H9 (cell line): Measurements from ENCODE around the gene CPNE8. TPM values are rescaled to one million over a fixed set of nuclear protein-coding genes. Genes with fewer than 3 reads are reported as not detected.

Source experiments
- DNase-seq: peaks from one replicate; pipeline ENCODE4 v3.0.0-alpha.2; 2017
- H2AFZ ChIP-seq: one replicate; pipeline ENCODE4 v1.6.1; 2013; ENCODE audit warnings: mild to moderate bottlenecking, low read length, control low read depth, moderate library complexity
- H2AK5ac ChIP-seq: 2 replicates; pipeline ENCODE4 v1.6.1; 2013; ENCODE audit warnings: low read length, control low read depth, mixed read lengths; ENCODE audit not compliant: insufficient read length
- H2BK120ac ChIP-seq: one replicate; pipeline ENCODE4 v1.6.1; 2013; ENCODE audit warnings: low read depth, mild to moderate bottlenecking, low read length, control low read depth, inconsistent platforms; ENCODE audit not compliant: poor library complexity, severe bottlenecking
- H2BK12ac ChIP-seq: 2 replicates; pipeline ENCODE4 v1.6.1; 2013; ENCODE audit warnings: low read length, control low read depth, mixed read lengths, low read depth; ENCODE audit not compliant: insufficient read length
- H2BK15ac ChIP-seq: 2 replicates; pipeline ENCODE4 v1.6.1; 2013; ENCODE audit warnings: low read depth, low read length, control low read depth
- H2BK20ac ChIP-seq: one replicate; pipeline ENCODE4 v1.6.1; 2013; ENCODE audit warnings: low read depth, mild to moderate bottlenecking, low read length, control low read depth, inconsistent platforms; ENCODE audit not compliant: poor library complexity, severe bottlenecking
- H2BK5ac ChIP-seq: 2 replicates; pipeline ENCODE4 v1.6.1; 2013; ENCODE audit warnings: low read length, control low read depth, mixed read lengths; ENCODE audit not compliant: insufficient read length
- H3K14ac ChIP-seq: 2 replicates; pipeline ENCODE4 v1.6.1; 2013; ENCODE audit warnings: low read length, control low read depth; ENCODE audit not compliant: insufficient read depth
- H3K18ac ChIP-seq: 2 replicates; pipeline ENCODE4 v1.6.1; 2013; ENCODE audit warnings: low read depth, mild to moderate bottlenecking, mixed read lengths, low read length, control low read depth; ENCODE audit not compliant: insufficient read length
- H3K23ac ChIP-seq: 2 replicates; pipeline ENCODE4 v1.6.1; 2013; ENCODE audit warnings: low read length, control low read depth, mixed read lengths, low read depth; ENCODE audit not compliant: insufficient read length
- H3K23me2 ChIP-seq: 2 replicates; pipeline ENCODE4 v1.6.1; 2013; ENCODE audit warnings: low read depth, mild to moderate bottlenecking, mixed read lengths, low read length, control low read depth; ENCODE audit not compliant: insufficient read length, poor library complexity, severe bottlenecking
- H3K27ac ChIP-seq: 2 replicates; pipeline ENCODE4 v1.5.1; 2013; ENCODE audit warnings: low read length, control low read depth, mixed read lengths, low read depth; ENCODE audit not compliant: insufficient read length
- H3K27me3 ChIP-seq: 2 replicates; pipeline ENCODE4 v1.6.1; 2013; ENCODE audit warnings: low read length, control low read depth, inconsistent platforms; ENCODE audit not compliant: insufficient read depth
- H3K4ac ChIP-seq: 2 replicates; pipeline ENCODE4 v1.6.1; 2013; ENCODE audit warnings: low read depth, mild to moderate bottlenecking, control low read depth, inconsistent platforms, low read length, moderate library complexity
- H3K4me1 ChIP-seq: 2 replicates; pipeline ENCODE4 v1.6.1; 2013; ENCODE audit warnings: low read length, control low read depth, inconsistent platforms; ENCODE audit not compliant: insufficient read depth
- H3K4me2 ChIP-seq: 2 replicates; pipeline ENCODE4 v1.6.1; 2013; ENCODE audit warnings: low read length, control low read depth, mixed read lengths; ENCODE audit not compliant: insufficient read length, insufficient read depth
- H3K56ac ChIP-seq: 2 replicates; pipeline ENCODE4 v1.6.1; 2013; ENCODE audit warnings: low read depth, mild to moderate bottlenecking, mixed read lengths, low read length, control low read depth; ENCODE audit not compliant: insufficient read length
- H3K79me1 ChIP-seq: 2 replicates; pipeline ENCODE4 v1.6.1; 2013; ENCODE audit warnings: low read depth, mild to moderate bottlenecking, moderate library complexity, low read length, control low read depth, inconsistent platforms; ENCODE audit not compliant: insufficient read depth, poor library complexity, severe bottlenecking
- H3K79me2 ChIP-seq: 2 replicates; pipeline ENCODE4 v1.6.1; 2013; ENCODE audit warnings: low read length, control low read depth, inconsistent platforms; ENCODE audit not compliant: insufficient read depth
- H3K9ac ChIP-seq: 2 replicates; pipeline ENCODE4 v1.6.1; 2013; ENCODE audit warnings: low read length, control low read depth, mixed read lengths; ENCODE audit not compliant: insufficient read length; ENCODE audit errors: extremely low read depth
- H3K9me3 ChIP-seq: one replicate; pipeline ENCODE4 v1.6.1; 2013; ENCODE audit warnings: low read depth, low read length, inconsistent platforms; ENCODE audit not compliant: control insufficient read depth
- H3T11ph ChIP-seq: one replicate; pipeline ENCODE4 v1.6.1; 2013; ENCODE audit warnings: mild to moderate bottlenecking, low read length, control low read depth, inconsistent platforms
- H4K20me1 ChIP-seq: one replicate; pipeline ENCODE4 v1.6.1; 2013; ENCODE audit not compliant: control insufficient read depth, insufficient read length, insufficient read depth
- H4K5ac ChIP-seq: 2 replicates; pipeline ENCODE4 v1.6.1; 2013; ENCODE audit warnings: low read depth, mild to moderate bottlenecking, mixed read lengths, low read length, control low read depth; ENCODE audit not compliant: insufficient read length
- H4K8ac ChIP-seq: replicated peaks from 2 replicates; pipeline ENCODE4 v1.6.1; 2013; ENCODE audit warnings: low read length, control low read depth, mixed read lengths, low read depth; ENCODE audit not compliant: insufficient read length
- H4K91ac ChIP-seq: 2 replicates; pipeline ENCODE4 v1.6.1; 2013; ENCODE audit warnings: low read depth, mild to moderate bottlenecking, moderate library complexity, mixed read lengths, low read length, control low read depth; ENCODE audit not compliant: insufficient read length
- H3K27ac Mint-ChIP-seq, 3 experiments: 2 replicates in 2 of 3; 3 replicates in 1 of 3; pipeline ENCODE4 v1.8.0; 2020 to 2021; ENCODE audit warnings: mixed read lengths in 3 of 3, mild to moderate bottlenecking in 1 of 3, moderate library complexity in 1 of 3
- H3K27me3 Mint-ChIP-seq: 2 replicates; pipeline ENCODE4 v1.8.0; 2021; ENCODE audit warnings: low read depth, mild to moderate bottlenecking, moderate library complexity, mixed read lengths
- H3K36me3 Mint-ChIP-seq, 3 experiments: 2 replicates in 2 of 3; 3 replicates in 1 of 3; pipeline ENCODE4 v1.8.0; 2020 to 2021; ENCODE audit warnings: low read depth in 3 of 3, mixed read lengths in 3 of 3; ENCODE audit not compliant: insufficient read depth in 1 of 3
- H3K4me1 Mint-ChIP-seq, 2 experiments: 2 replicates each; pipeline ENCODE4 v1.8.0; 2020; ENCODE audit warnings: mixed read lengths in 2 of 2
- H3K4me3 Mint-ChIP-seq, 2 experiments: 2 replicates in 1 of 2; 3 replicates in 1 of 2; pipeline ENCODE4 v1.8.0; 2020 to 2021; ENCODE audit warnings: mild to moderate bottlenecking in 2 of 2, mixed read lengths in 2 of 2, moderate library complexity in 1 of 2
- H3K9me3 Mint-ChIP-seq, 2 experiments: 2 replicates in 1 of 2; 3 replicates in 1 of 2; pipeline ENCODE4 v1.8.0; 2020; ENCODE audit warnings: mild to moderate bottlenecking in 2 of 2, mixed read lengths in 2 of 2, moderate library complexity in 1 of 2
- CTCF ChIP-seq: fragments of 200-600 bp; sonication (generic); conservative IDR thresholded peaks from 3 replicates; pipeline ENCODE4 v1.8.0; 2021; ENCODE audit warnings: antibody characterized with exemption, mild to moderate bottlenecking
- WGBS: extraction: QIAGEN DNeasy Blood & Tissue Kit; methylation state at CpG from one replicate; pipeline ENCODE4 v1.1.7; 2013; ENCODE audit warnings: missing lambda C conversion rate, low lambda C conversion rate, mixed read lengths; ENCODE audit not compliant: insufficient read length; ENCODE audit errors: extremely low coverage; 5-methylcytosine and 5-hydroxymethylcytosine counted together
- total RNA-seq: library from RNA; stranded (reverse); gene quantifications from 2 replicates; pipeline ENCODE4 v1.2.1, GENCODE V29; 2021

CPNE8 gene
- total RNA-seq, 1 experiment from 2014 or later, result 1.9 TPM

GRCh38 chr12:38954238-38954873 lies 49.0 kb upstream of the CPNE8 start:
- H3K4me1 ChIP-seq, result no peaks in the 10 kb centered on the region
- Mint-ChIP-seq H3K27ac (no peak overlapping the region), H3K4me1 (no peaks in the 10 kb centered on the region), H3K36me3 (no peaks in the 10 kb centered on the region), H3K27me3 (no peaks in the 10 kb centered on the region), H3K9me3 (no peaks in the 10 kb centered on the region), H3K4me3 (no peak overlapping the region)
- H2BK12ac ChIP-seq, result no peak overlapping the region
- H3T11ph ChIP-seq, result no peak overlapping the region
- no peak overlapping the region for H2BK20ac ChIP-seq
- H3K27ac ChIP-seq, result no peak overlapping the region
- H3K9me3 ChIP-seq, result no peaks in the 10 kb centered on the region
- no peak overlapping the region for H4K8ac ChIP-seq
- H3K79me1 ChIP-seq, result no peaks in the 10 kb centered on the region
- H3K56ac ChIP-seq, result no peak overlapping the region
- no peak overlapping the region for H2AK5ac ChIP-seq
- no peak overlapping the region for H3K18ac ChIP-seq
- H2AFZ ChIP-seq, result no peak overlapping the region
- TF ChIP-seq CTCF, result no peak
- no peak overlapping the region for H2BK15ac ChIP-seq
- H3K14ac ChIP-seq, result no peak overlapping the region
- no peak overlapping the region for H3K9ac ChIP-seq
- H4K5ac ChIP-seq, result no peak overlapping the region
- DNase-seq, result no peak
- no peak overlapping the region for H4K91ac ChIP-seq
- H3K27me3 ChIP-seq, result no peaks in the 10 kb centered on the region
- no CpG with 5 or more reads among the region's 3 CpGs for WGBS
- H3K4me2 ChIP-seq, result no peak overlapping the region
- H2BK120ac ChIP-seq, result no peak overlapping the region
- H3K23me2 ChIP-seq, result no peaks in the 10 kb centered on the region
- no peak overlapping the region for H3K4ac ChIP-seq
- no peaks in the 10 kb centered on the region for H4K20me1 ChIP-seq
- H3K23ac ChIP-seq, result no peak overlapping the region
- H3K79me2 ChIP-seq, result no peaks in the 10 kb centered on the region
- H2BK5ac ChIP-seq, result no peak overlapping the region
